ENCODE measurements around the gene RAB11FIP4.

DNA sequence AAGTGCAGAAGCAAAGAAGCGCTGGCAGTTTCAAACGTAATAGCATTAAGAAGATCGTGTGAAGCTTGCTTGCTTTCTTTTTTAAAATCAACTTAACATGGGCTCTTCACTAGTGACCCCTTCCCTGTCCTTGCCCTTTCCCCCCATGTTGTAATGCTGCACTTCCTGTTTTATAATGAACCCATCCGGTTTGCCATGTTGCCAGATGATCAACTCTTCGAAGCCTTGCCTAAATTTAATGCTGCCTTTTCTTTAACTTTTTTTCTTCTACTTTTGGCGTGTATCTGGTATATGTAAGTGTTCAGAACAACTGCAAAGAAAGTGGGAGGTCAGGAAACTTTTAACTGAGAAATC is 17.4 kb upstream of the RAB11FIP4 start:
- TF ChIP-seq, protein P1, sequence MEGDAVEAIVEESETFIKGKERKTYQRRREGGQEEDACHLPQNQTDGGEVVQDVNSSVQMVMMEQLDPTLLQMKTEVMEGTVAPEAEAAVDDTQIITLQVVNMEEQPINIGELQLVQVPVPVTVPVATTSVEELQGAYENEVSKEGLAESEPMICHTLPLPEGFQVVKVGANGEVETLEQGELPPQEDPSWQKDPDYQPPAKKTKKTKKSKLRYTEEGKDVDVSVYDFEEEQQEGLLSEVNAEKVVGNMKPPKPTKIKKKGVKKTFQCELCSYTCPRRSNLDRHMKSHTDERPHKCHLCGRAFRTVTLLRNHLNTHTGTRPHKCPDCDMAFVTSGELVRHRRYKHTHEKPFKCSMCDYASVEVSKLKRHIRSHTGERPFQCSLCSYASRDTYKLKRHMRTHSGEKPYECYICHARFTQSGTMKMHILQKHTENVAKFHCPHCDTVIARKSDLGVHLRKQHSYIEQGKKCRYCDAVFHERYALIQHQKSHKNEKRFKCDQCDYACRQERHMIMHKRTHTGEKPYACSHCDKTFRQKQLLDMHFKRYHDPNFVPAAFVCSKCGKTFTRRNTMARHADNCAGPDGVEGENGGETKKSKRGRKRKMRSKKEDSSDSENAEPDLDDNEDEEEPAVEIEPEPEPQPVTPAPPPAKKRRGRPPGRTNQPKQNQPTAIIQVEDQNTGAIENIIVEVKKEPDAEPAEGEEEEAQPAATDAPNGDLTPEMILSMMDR (IDR thresholded peaks at IDR 0.05; ENCODE audit: insufficient read depth, low read length, poor library complexity, severe bottlenecking) = no peak
- no peak for TF ChIP-seq EZH2phosphoT487 (conservative IDR thresholded peaks at IDR 0.05; ENCODE audit: low read length)
